Activated CD4-positive, alpha-beta T cell treated with anti-CD3 and anti-CD28 coated beads for 1 hour (primary cell): ENCODE measurements around the gene HOXB3.

Source experiments
- DNase-seq: peaks from one replicate; pipeline ENCODE4 v3.0.0-alpha.2; 2020

HOXB3 gene

GRCh38 chr17:48582750-48583069 is 7.3 kb downstream of the HOXB3 start:
- no peak for DNase-seq

- DNase-seq: no peak
Observed at GRCh38 chr17:48579760-48580554, 10.1 kb downstream of the HOXB3 start.

DNA sequence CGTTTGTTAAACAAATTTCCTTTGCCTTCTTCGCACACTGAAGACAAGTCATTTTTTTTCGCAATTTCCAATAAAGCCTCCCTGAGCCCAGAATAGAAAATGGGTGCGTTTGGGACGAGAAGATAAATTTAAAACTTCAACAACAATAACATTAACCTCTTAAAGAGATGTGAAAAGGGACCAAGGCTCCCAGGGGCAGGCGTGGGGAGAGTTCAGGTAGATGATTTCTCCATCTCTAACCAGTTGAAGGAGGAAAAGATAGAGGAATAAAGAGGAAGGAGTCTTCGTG is 10.6 kb downstream of the HOXB3 start:
- no peak for DNase-seq

GRCh38 chr17:48578616-48579470 is 11.2 kb downstream of the HOXB3 start:
- DNase-seq: no peak

GRCh38 chr17:48577946-48578615 is 12.0 kb downstream of the HOXB3 start, which contains the start of gene HOXB4:
HOXB4 (minus strand) TSS chr17:48578350; CDS start chr17:48578319, 31 bp downstream.
- peak; percentile 35 for DNase-seq

DNA sequence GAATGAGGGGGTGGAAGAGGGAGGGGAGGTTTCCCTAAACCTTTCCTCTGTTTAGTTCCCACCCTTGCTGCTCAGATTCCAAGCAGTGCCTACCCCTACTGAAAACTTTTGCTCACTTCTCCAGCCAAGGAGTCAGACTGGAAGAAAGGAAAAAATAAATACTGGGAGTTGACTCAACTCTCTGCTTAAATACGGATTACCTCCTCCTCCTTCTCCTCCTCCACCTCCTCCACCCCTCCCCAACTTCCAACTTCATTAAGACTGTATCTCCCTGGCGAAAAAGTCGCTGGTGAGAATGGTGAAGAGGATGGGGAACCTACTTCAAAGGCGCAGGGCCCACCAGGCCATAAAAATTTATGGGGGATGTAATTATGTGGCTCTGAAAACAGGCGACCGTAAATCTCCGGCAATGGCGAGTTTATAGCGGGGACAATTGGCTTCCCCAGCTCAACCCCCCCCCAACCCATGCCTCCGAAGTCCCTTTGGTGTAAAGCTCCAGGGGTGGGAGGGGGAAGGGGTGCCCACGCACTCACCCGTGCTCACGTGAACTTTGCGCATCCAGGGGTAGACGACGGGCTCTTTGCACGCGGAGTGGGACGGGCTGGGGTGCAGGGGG is 12.6 kb downstream of the HOXB3 start:
- no peak for DNase-seq

DNA sequence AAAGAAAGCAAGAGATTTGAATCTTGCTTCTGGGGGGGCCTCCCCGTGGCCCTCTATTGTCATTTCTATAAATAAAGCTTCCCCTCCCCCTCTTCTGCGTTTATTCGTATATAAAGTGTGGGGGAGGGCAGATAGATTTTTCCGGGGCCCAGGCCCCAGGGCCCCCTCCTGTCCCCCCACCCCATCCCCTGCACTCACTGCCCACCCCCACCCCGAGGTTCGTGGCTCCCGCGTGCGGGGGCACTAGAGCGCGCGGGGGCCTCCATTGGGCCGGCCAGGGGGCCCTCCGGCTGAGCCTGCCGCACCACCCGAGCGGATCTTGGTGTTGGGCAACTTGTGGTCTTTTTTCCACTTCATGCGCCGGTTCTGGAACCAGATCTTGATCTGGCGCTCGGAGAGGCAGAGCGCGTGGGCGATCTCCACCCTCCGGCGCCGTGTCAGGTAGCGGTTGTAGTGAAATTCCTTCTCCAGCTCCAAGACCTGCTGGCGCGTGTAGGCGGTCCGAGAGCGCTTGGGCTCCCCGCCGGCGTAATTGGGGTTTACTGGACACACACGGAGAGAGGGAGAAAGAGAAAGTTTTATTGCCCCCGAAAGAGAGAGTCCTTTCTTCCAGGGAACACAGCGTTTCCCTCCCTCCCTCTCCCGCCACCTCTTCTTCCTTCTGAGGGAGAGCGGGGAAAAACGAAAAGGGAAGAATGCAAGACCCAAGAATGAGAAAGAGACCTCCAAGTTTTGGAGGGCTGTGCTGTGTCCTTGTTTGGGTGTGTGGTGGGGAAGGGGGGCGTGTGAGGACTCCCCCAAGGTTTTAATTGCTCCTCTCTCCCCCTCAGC is 13.3 kb downstream of the HOXB3 start:
- no peak for DNase-seq

- no peak for DNase-seq
Observed at GRCh38 chr17:48575673-48576478, 14.2 kb downstream of the HOXB3 start.

DNA sequence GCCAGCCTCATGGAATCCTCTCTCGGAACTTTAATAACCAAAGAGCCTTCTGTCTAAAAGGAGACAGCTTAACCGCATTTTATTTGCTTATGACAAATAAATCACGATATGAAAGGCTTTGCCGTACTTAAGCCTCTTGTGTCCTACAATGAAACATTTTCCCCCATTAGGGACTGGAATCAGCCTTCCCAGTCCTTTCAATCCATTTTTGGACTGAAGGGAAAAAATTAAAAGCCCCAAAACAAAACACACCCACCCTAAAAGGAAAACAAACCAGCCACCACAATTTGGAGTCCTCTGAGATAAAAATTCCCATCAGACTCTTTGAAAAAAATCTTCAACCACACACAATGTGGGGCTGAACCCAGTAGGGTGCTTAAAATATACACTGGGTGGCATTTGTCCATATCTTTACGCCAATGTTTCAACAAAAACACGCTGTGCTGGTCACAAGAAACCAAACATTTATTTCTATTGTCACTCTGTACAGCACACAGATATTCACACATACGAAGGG is 14.9 kb downstream of the HOXB3 start:
- no peak for DNase-seq

GRCh38 chr17:48574505-48575065 is 15.5 kb downstream of the HOXB3 start:
- DNase-seq: no peak

DNA sequence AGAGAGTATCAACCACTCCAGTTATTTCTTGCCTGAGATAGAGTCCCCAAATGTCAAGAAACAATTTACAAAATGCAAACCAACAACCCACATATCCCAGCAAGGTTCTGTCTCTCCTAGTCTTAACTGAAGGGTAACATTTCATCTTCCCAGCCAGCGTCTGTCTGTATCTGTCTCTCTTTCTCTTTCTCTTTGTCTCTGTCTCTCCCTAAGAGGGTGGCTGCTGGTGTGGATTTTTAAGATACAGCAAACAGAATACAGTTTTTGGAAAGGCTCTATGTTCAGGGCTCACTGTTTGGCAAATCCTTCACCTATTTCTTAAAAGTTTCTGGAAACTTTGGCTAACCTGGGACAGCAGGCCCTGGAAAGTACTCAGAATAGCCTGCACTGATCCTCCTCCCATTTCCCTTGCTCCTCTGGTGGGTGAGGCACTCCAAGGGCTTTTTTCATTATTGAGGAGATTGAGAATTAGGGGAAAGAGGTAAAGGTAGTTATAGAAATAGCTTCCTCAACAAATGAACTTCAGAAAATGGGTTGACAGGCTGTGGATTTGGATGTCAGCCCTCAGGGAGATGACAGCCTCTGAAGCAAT is 18.1 kb downstream of the HOXB3 start:
- no peak for DNase-seq

- no peak for DNase-seq
Observed at GRCh38 chr17:48571024-48571818, 18.8 kb downstream of the HOXB3 start.

DNA sequence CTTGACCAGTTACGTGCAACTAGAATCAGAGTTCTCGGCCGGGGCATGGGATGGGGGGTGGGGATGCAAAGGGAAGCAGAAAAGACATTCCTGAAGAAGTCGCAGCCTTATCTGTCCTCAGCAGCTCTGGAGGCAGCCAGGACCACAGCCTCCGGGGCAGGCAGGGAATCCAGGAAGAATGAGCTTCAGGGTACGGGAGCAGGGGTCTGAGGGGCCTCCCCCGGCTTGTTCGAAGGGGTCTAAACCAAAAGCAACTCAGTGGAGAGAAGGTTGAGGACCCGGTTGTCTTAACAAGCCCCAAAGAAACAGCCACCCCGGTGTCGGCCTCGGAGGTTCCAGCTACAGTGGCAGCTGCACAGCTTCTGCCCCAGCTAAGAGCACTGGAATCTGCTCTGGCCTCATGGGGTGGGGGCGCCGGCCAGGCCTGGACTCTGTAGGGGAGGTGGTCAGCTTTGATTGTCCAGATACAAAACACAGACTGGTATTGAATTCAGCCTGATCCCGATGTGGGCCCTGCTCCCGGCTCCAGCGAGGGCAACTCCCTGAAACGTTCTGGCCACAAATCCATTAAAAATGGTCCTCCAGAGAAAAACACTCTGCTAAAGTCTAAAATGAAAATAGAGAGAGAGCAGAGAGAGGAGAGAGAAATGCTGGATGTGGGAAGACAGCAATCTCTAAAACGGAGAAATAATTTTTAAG is 19.6 kb downstream of the HOXB3 start:
- DNase-seq: no peak

- DNase-seq: no peak
Observed at GRCh38 chr17:48569674-48570324, 20.2 kb downstream of the HOXB3 start.

GRCh38 chr17:48569240-48569582 is 20.8 kb downstream of the HOXB3 start:
- no peak for DNase-seq

DNA sequence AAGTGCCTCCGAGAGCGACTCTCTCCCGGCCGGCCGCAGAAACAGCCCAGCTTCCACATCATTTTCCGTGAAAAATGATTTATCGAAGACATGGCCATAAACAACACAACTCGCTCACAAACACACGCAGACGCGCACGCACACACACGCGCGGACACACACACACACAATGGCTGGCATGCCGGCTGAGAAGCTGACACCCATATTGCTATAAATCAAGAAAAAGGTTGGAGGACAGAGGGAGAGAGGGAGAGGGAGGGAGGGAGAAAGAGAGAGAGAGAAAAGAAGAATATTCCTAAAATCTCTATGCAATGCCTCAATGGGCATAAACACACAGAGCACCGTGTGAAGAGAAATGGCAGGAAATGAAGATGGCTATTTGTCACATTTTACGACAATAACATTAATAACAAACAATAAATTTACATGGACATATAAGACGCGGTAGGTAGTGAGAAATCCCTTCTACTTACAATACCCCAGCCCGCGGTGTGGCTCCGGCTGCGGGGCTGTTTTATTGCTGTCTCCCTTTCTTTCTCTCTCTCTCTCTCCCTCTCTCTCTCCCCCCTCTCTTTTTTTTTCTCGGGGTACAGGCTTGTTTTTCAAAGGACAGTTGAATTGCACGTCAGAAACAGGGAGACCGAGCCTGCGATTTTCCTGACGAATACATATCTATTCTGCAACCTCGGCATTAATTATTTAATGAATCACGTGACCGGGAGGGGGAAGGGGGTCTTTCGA is 21.4 kb downstream of the HOXB3 start:
- DNase-seq: no peak

- no peak for DNase-seq
Observed at GRCh38 chr17:48567646-48568354, 22.2 kb downstream of the HOXB3 start.
